22Rv1 (cell line): ENCODE measurements around the gene PLCH2.

Experiments
- H3K27ac ChIP-seq: fragments of 450-650 bp; 2 replicates; pipeline ENCODE4 v1.5.1; 2017
- CTCF ChIP-seq: fragments of 450-650 bp; IDR thresholded peaks from 2 replicates; pipeline ENCODE4 v1.5.1; 2017; ENCODE audit warnings: mild to moderate bottlenecking
- ZFX ChIP-seq: fragments of 450-650 bp; IDR thresholded peaks from 2 replicates; pipeline ENCODE4 v1.6.1; 2017; ENCODE audit warnings: antibody characterized with exemption, borderline replicate concordance

The PLCH2 gene

GRCh38 chr1:2495026-2495425 lies 18.9 kb downstream of the PLCH2 start:
- H3K27ac ChIP-seq: no peak overlapping the region
- TF ChIP-seq ZFX (no peak), CTCF (no peak)

GRCh38 chr1:2495546-2495945 lies 19.5 kb downstream of the PLCH2 start:
- TF ChIP-seq CTCF (no peak), ZFX (no peak)
- no peak overlapping the region for H3K27ac ChIP-seq

GRCh38 chr1:2496087-2496622 lies 20.1 kb downstream of the PLCH2 start:
- H3K27ac ChIP-seq: no peak overlapping the region
- TF ChIP-seq ZFX (no peak), CTCF (no peak)

DNA sequence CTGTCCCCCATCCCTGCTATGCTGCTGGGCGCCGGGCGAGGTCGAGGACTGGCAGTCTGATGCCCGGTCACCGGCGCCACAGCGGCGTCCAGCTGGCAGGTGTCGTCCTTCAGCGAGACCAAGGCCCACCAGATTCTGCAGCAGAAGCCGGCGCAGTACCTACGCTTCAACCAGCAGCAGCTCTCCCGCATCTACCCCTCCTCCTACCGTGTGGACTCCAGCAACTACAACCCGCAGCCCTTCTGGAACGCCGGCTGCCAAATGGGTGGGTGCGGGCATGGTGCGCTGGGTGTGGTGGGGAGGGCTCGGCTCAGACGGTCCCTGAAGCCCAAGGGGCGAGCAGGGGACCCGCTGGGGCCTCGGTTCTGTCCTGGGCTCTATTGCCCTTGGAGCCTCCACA lies 20.7 kb downstream of the PLCH2 start:
- TF ChIP-seq ZFX: no peak
- no peak for TF ChIP-seq CTCF
- H3K27ac ChIP-seq: no peak overlapping the region

GRCh38 chr1:2497891-2498290 lies 21.8 kb downstream of the PLCH2 start:
- no peak overlapping the region for H3K27ac ChIP-seq
- TF ChIP-seq CTCF (no peak), ZFX (no peak)

GRCh38 chr1:2498648-2499047 lies 22.6 kb downstream of the PLCH2 start:
- no peak overlapping the region for H3K27ac ChIP-seq

DNA sequence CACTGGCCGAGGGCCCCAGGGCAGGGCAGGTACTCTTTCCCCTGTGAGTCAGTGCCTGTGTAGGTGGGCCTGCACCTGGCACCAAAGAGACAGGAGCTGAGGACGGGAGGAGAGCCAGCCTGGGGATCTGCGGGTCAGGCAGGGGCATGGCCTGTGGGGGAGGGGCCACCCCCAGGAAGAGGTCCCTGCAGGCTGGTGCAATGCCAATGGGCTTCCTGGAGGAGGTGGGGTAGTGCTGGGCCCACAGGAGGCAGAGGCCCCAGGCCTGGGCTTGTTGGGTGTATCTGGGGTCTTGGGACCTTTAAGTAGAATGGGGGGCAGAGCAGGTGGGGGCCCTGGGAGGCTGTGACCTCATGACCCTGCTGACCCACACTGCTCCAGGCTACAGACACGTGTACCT lies 23.2 kb downstream of the PLCH2 start:
- TF ChIP-seq CTCF (no peak), ZFX (no peak)

More at GRCh38 chr1:2498648-2499047, 22.6 kb downstream of the PLCH2 start:
- no peak for TF ChIP-seq ZFX
- no peak for TF ChIP-seq CTCF

More for the DNA sequence above, 23.2 kb downstream of the PLCH2 start:
- H3K27ac ChIP-seq: no peak overlapping the region
